OCI-LY7 (cell line): ENCODE results near the gene MRPS16.

Experiments
- CTCF ChIP-seq: fragments of 200-600 bp; sonication (generic); conservative IDR thresholded peaks from 2 replicates; pipeline ENCODE4 v1.5.1; 2014; ENCODE audit warnings: mild to moderate bottlenecking, antibody characterized with exemption, low read length, moderate library complexity, mixed read lengths
- EZH2phosphoT487 ChIP-seq: fragments of 200-600 bp; sonication (generic); IDR thresholded peaks from 2 replicates; pipeline ENCODE4 v1.6.1; 2018; ENCODE audit warnings: low read depth, borderline replicate concordance, mild to moderate bottlenecking, mixed run types, antibody characterized with exemption, low read length, moderate library complexity, mixed read lengths

- TF ChIP-seq CTCF (no peak), EZH2phosphoT487 (no peak)
These were observed 12.0 kb upstream of the MRPS16 start for GRCh38 chr10:73264423-73264822.
